Measurements from ENCODE around the gene PITX3.

The PITX3 gene

DNA sequence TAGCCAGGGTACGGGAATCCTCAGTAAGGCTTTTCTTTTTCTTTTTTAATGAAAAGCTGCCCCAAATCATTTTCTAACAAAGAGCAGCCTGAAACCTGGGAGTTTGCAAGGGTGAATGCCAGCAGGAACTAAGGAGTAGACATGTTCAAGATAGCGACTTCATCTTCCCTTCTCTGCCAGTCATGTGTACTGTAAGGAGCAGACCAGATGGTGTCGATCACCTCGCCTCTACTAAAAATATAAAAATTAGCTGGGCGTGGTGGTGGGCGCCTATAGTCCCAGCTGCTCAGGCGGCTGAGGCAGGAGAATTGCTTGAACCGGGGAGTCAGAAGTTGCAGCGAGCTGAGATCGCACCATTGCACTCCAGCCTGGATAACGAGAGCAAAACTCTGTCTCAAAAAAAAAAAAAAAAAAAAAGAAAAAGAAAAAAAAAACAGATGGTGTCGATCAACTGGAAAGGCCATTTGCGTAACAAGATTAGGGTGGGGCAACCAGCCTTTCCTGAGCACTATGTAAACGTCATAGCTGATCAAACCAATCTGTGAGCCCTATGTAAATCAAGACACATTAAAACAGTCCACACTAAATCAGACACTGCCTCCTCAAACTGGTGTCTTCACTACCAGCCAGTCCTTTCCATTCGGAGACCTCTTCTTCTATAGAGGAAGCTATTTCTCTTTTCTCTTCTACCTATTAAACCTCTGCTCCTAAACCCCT is 55.3 kb downstream of the PITX3 start:
- CTCF ChIA-PET: interaction anchor here (0.6 to 1.9 kb wide), 2 partner anchors 167 to 1182 kb away, joined by 3 to 5 read pairs; partner anchors contain the start of gene TAF5
- Histone ChIP-seq H3K4me3 (ENCODE audit: low read depth, low read length) (no peak overlapping the region), H3K27ac (ENCODE audit: extremely low read depth, low read depth, low read length) (no peak overlapping the region), H3K9me3 (ENCODE audit: control insufficient read depth, insufficient read depth, low read depth, low read length) (no peaks in the 10 kb centered on the region), H3K36me3 (ENCODE audit: control insufficient read depth in 2 of 2, insufficient read depth in 1 of 2, low read length in 2 of 2) (no peaks in the 10 kb centered on the region), H3K4me1 (ENCODE audit: control insufficient read depth, insufficient read depth, low read length) (no peaks in the 10 kb centered on the region)
- TF ChIP-seq ZNF2 (tag by site-specific recombination; IDR thresholded peaks at IDR 0.05): no peak
- TF ChIP-seq, protein P1, sequence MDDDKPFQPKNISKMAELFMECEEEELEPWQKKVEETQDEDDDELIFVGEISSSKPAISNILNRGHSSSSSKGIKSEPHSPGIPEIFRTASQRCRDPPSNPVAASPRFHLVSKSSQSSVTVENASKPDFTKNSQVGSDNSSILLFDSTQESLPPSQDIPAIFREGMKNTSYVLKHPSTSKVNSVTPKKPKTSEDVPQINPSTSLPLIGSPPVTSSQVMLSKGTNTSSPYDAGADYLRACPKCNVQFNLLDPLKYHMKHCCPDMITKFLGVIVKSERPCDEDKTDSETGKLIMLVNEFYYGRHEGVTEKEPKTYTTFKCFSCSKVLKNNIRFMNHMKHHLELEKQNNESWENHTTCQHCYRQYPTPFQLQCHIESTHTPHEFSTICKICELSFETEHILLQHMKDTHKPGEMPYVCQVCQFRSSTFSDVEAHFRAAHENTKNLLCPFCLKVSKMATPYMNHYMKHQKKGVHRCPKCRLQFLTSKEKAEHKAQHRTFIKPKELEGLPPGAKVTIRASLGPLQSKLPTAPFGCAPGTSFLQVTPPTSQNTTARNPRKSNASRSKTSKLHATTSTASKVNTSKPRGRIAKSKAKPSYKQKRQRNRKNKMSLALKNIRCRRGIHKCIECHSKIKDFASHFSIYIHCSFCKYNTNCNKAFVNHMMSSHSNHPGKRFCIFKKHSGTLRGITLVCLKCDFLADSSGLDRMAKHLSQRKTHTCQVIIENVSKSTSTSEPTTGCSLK (tag by site-specific recombination; IDR thresholded peaks at IDR 0.05): no peak
- no peak for TF ChIP-seq ZBTB20 (tag by site-specific recombination; IDR thresholded peaks at IDR 0.05)
- no peak for TF ChIP-seq ZNF664 (tag by site-specific recombination; IDR thresholded peaks at IDR 0.05)
- POLR2A ChIA-PET: interaction anchor here (0.7 kb wide), 1 partner anchor 58 kb away, joined by 5 read pairs; no protein-coding TSS in a partner anchor

DNA sequence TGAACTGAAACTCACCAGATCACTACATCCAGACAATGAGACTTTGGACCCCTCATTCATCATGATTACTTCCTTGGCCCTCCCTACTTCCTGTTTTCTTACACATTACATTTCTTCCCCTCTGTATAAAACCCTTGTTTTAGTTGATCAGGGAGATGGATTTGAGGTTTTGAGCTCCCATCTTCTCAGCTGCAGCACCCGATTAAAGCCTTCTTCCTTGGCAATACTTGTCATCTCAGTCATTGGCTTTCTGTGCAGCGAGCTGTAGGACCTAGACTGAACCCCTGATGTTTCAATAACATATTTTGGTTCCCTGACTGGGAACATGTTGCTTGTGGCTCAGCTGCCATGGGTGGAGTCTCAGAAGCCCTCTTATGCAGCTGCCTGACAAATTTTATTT is 56.0 kb downstream of the PITX3 start:
- TF ChIP-seq, protein P2, sequence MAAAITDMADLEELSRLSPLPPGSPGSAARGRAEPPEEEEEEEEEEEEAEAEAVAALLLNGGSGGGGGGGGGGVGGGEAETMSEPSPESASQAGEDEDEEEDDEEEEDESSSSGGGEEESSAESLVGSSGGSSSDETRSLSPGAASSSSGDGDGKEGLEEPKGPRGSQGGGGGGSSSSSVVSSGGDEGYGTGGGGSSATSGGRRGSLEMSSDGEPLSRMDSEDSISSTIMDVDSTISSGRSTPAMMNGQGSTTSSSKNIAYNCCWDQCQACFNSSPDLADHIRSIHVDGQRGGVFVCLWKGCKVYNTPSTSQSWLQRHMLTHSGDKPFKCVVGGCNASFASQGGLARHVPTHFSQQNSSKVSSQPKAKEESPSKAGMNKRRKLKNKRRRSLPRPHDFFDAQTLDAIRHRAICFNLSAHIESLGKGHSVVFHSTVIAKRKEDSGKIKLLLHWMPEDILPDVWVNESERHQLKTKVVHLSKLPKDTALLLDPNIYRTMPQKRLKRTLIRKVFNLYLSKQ (tag by site-specific recombination; IDR thresholded peaks at IDR 0.05; ENCODE audit: borderline replicate concordance): no peak
- TF ChIP-seq, protein P3, sequence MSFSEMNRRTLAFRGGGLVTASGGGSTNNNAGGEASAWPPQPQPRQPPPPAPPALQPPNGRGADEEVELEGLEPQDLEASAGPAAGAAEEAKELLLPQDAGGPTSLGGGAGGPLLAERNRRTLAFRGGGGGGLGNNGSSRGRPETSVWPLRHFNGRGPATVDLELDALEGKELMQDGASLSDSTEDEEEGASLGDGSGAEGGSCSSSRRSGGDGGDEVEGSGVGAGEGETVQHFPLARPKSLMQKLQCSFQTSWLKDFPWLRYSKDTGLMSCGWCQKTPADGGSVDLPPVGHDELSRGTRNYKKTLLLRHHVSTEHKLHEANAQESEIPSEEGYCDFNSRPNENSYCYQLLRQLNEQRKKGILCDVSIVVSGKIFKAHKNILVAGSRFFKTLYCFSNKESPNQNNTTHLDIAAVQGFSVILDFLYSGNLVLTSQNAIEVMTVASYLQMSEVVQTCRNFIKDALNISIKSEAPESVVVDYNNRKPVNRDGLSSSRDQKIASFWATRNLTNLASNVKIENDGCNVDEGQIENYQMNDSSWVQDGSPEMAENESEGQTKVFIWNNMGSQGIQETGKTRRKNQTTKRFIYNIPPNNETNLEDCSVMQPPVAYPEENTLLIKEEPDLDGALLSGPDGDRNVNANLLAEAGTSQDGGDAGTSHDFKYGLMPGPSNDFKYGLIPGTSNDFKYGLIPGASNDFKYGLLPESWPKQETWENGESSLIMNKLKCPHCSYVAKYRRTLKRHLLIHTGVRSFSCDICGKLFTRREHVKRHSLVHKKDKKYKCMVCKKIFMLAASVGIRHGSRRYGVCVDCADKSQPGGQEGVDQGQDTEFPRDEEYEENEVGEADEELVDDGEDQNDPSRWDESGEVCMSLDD (tag by site-specific recombination; IDR thresholded peaks at IDR 0.05): no peak
- no peak for TF ChIP-seq ZNF473 (tag by site-specific recombination; IDR thresholded peaks at IDR 0.05)
- TF ChIP-seq, protein P4, sequence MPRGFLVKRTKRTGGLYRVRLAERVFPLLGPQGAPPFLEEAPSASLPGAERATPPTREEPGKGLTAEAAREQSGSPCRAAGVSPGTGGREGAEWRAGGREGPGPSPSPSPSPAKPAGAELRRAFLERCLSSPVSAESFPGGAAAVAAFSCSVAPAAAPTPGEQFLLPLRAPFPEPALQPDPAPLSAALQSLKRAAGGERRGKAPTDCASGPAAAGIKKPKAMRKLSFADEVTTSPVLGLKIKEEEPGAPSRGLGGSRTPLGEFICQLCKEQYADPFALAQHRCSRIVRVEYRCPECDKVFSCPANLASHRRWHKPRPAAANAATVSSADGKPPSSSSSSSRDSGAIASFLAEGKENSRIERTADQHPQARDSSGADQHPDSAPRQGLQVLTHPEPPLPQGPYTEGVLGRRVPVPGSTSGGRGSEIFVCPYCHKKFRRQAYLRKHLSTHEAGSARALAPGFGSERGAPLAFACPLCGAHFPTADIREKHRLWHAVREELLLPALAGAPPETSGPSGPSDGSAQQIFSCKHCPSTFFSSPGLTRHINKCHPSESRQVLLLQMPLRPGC (tag by site-specific recombination; IDR thresholded peaks at IDR 0.05): no peak
- no peak for TF ChIP-seq ZNF394 (tag by site-specific recombination; IDR thresholded peaks at IDR 0.05; ENCODE audit: borderline replicate concordance)
- TF ChIP-seq ZBTB17 (tag by site-specific recombination; IDR thresholded peaks at IDR 0.05): no peak
- TF ChIP-seq WT1 (tag by site-specific recombination; IDR thresholded peaks at IDR 0.05): no peak
- no peak for TF ChIP-seq ZNF623 (tag by site-specific recombination; IDR thresholded peaks at IDR 0.05)
- H3K4me3 ChIP-seq (ENCODE audit: low read depth, low read length): no peak overlapping the region
- ChIA-PET POLR2A (no interaction called here), CTCF (interaction anchor here (0.5 to 1.9 kb wide), 4 partner anchors 16 to 1183 kb away, joined by 3 to 5 read pairs (median 4); partner anchors contain the start of gene TAF5)
- no peaks in the 10 kb centered on the region for H3K9me3 ChIP-seq (ENCODE audit: control insufficient read depth, insufficient read depth, low read depth, low read length)
- no peaks in the 10 kb centered on the region for H3K36me3 ChIP-seq (ENCODE audit: control insufficient read depth in 2 of 2, insufficient read depth in 1 of 2, low read length in 2 of 2)
- H3K27ac ChIP-seq (ENCODE audit: extremely low read depth, low read depth, low read length): no peak overlapping the region
- no peaks in the 10 kb centered on the region for H3K4me1 ChIP-seq (ENCODE audit: control insufficient read depth, insufficient read depth, low read length)

All from HEK293 (cell line).